COLO668 (cell line): Measurements from ENCODE around the gene LRRK1.

Experiments
- DNase-seq: peaks from one replicate; lab custom pipeline; 2025; ENCODE audit not compliant: unreplicated experiment; lab: John Stamatoyannopoulos, UW

LRRK1 gene

DNA sequence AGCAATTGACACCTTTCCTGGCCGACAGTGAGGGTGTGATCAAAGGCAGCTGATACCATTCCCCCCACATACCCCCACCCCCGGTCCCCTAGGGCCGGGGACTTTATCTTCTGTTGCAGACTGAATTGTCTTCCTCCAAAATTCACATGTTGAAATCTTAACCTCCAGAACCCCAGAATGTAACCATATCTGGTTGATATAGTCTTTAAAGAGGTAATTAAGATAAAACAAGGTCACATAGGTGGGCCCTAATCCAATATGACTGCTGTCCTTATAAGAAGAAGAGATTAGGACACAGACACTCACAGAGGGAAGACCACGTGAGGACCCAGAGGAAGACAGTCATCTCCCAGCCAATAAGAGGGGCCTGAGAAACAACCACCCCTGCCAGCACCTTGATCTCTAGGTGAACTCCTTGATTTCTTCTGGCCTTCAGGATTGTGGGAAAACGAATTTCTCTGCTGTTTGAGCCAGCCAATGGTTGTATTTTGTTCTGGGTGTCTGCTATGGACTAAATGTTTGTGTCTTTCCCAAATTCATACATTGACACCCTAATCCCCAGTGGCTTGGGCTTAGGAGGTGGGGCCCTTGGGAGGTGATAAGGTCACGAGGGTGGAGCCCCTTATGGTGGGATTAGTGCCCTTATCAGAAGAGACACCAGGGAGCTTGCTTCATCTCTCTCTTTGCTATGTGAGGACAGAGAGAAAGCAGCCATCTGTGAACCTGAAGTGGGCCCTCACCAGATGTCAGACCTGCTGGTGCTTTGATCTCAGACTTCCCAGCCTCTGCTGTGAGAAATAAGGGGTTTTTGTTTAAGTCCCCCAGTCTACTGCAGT, 188.7 kb downstream of the LRRK1 start:
- no peak for DNase-seq

DNA sequence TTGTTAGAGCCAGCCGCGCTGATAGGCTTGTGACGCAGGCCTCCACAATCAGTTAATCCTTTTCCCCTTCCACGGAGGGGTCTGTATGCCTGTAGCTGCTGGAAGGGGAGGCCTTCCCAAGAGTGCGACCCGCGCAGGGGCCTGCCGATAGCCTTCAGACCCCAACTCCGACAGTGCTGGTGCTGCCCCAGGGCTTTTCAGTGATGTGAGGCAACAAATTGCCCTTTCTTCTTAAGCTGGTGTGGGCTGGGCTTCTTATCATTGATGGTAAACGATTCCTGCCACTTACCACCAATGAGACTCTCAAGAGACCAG, 189.3 kb downstream of the LRRK1 start:
- no peak for DNase-seq

GRCh38 chr15:101108791-101109190, 189.6 kb downstream of the LRRK1 start:
- DNase-seq, result no peak

DNA sequence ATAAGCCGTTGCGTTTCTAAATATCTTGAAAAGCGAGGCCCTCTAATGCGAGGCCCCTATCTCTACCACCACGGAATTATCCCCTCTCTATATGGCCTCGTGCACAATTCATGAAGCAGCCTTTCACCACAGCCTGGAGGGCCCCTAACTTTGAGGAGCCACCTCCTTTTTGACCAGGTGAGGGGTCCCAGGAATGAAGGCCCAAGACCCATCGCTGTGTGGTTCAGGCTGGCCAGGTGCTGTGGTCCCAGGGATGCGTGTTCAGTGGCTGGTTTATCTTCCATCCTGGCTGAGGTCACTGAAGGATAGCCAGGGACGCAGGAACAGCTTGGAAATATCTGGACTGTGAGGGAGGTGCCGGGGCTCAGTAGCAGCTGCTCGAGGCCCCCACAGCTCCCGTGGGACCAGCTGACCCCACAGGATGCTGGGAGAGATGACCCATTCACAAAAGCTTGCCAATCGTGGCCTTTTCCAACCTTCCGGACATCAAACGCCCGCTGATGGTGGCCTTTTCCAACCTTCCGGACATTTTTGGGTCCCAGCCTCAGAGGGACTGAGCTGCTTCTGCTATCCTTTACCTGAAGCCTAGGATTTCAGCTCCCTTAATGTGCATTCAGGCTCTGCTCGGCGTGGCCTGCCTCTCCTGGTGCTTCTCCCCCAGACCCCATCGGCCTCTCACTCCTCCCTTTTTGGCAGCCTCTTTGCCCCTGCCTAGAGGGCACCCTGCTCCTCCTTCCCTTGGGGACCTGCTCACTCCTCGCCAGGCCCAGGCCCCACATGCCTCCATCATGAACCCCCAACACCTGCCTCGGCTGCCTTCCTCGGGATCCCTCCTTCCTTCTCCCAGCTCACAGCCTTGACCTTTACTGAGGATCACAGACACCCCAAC, 191.8 kb downstream of the LRRK1 start:
- no peak for DNase-seq

- no peak for DNase-seq
Measured at GRCh38 chr15:101111570-101112262, 192.6 kb downstream of the LRRK1 start.

- DNase-seq, result no peak
Measured at GRCh38 chr15:101112336-101113113, 193.4 kb downstream of the LRRK1 start.

GRCh38 chr15:101113114-101114005, 194.2 kb downstream of the LRRK1 start:
- DNase-seq, result no peak

GRCh38 chr15:101114166-101114565, 195.0 kb downstream of the LRRK1 start:
- no peak for DNase-seq

- no peak for DNase-seq
Measured at GRCh38 chr15:101114610-101115009, 195.5 kb downstream of the LRRK1 start.

- no peak for DNase-seq
Measured at GRCh38 chr15:101115393-101115785, 196.2 kb downstream of the LRRK1 start.

GRCh38 chr15:101115786-101116680, 196.9 kb downstream of the LRRK1 start:
- DNase-seq, result no peak

DNA sequence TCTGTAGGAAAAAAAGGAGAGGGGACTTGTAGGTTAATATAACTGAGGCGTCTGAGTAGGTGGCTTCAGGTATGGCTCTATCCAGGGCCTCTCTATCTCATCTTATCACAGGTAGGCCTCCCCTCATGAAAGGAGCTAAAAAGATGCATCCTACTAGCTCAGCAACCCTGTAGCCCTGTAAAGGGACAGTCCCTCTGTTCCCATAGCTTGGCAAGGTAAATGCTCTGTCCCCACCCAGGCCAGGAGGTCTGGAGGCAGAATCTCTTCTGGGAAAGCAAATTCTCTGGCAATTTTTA, 197.5 kb downstream of the LRRK1 start:
- DNase-seq, result no peak

DNA sequence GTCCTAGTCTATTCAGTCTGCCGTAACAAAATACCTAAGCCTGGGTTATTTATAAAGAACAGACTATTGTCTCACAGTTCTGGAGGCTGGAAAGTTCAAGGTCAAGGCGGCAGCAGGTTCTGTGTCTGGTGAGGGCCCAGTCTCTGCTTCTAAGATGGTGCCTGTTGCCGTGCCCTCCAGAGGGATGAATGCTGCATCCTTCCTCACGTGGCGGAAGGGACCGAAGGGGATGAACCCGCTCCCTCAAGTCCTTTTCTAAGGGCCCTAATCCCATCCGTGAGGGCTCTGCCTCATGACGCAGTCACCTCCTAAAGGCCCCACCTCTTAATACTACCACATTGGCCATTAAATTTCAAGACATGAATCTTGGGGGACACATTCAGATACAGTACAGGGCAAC, 199.0 kb downstream of the LRRK1 start:
- DNase-seq, result no peak

GRCh38 chr15:101118615-101119014, 199.5 kb downstream of the LRRK1 start:
- no peak for DNase-seq

DNA sequence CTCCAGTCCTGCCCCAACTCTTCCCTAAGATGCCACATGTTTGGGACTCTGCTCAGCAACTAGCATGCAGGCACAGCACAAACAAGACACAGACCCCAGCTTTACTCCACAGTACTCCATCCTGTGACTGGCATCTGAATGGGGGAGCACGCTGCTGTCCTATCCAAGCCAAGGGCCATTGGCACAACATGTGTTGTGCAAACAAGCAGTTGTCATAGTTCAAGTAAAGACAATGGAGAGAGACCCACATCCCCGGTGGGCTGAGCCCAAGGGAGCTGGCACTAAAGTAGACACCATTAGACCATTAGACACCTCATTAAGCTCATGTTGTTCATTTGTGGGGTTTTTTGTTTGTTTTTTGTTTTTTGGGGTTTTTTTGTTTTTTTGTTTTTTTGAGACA, 200.0 kb downstream of the LRRK1 start:
- no peak for DNase-seq
